ENCODE measurements around the gene SURF6.

The SURF6 gene

DNA sequence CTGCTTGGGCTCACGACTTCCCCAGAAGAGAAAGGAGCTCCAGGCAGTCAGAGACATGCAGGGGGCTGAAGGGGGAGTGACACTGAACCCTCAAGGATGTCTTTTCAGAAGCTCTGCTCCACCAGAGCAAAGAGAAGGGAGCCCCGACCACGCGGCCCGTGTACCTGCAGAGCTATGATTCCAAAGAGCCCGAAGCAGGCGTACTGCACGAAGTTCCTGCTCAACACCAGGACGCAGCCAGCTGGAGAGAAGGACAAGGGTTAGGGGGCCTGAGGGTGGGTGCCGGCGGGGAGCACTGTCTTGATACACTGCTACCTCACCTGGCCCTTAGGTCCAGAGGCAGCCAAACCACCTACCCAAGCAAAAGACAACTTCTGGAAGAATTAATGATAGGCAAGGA, 30.4 kb upstream of the SURF6 start:
- Histone ChIP-seq H3K27ac (ENCODE audit: low read length) (no peak overlapping the region), H3K9me3 (ENCODE audit: insufficient read depth, low read depth, low read length) (no peaks in the 10 kb centered on the region), H3K36me3 (ENCODE audit: insufficient read depth, low read depth, low read length) (peaks cover 95% of the 10 kb centered on the region), H3K9ac (ENCODE audit: low read depth, low read length) (no peak overlapping the region), H3K27me3 (ENCODE audit: insufficient read depth, low read length) (no peaks in the 10 kb centered on the region), H3K4me1 (ENCODE audit: insufficient read depth, low read length) (no peaks in the 10 kb centered on the region), H3K4me3 (ENCODE audit: low read length) (no peak overlapping the region)

DNA sequence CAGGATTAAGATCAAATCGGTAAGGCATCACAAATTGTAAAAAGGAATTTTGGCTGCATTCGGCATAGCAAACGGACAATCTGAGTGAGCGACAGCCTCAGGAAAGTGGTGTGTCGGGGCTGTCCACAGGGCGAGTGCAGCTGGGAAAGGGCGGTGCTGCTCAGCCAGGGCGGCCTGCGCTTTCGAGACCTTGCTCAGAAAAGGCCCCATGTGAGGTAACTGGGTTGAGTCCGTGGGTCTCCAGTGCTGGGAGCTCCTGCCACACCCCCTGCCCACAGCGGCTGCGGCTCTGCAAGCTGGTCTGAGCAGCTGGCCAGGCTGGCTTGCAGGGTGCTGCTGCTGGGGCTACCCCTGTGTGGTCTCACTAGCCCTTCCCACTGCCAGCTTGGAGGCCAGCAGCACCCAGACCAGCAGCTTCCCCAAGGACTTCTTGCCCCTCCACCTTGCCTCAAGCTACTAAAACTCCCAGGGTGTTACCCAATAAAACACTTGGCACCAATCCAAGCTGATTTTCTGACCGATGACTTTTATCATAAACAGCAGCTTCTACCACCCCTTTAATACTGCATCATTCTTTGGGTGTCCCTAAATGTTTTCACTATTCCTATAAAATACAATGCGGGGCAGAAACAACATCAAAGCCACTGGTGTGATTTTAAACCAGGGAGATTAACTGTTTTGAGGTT, 26.5 kb upstream of the SURF6 start:
- Histone ChIP-seq H3K36me3 (ENCODE audit: insufficient read depth, low read depth, low read length) (peaks cover 91% of the 10 kb centered on the region), H3K9me3 (ENCODE audit: insufficient read depth, low read depth, low read length) (no peaks in the 10 kb centered on the region), H3K27ac (ENCODE audit: low read length) (no peak overlapping the region), H3K9ac (ENCODE audit: low read depth, low read length) (no peak overlapping the region), H3K4me3 (ENCODE audit: low read length) (no peak overlapping the region), H3K27me3 (ENCODE audit: insufficient read depth, low read length) (no peaks in the 10 kb centered on the region), H3K4me1 (ENCODE audit: insufficient read depth, low read length) (no peaks in the 10 kb centered on the region)

DNA sequence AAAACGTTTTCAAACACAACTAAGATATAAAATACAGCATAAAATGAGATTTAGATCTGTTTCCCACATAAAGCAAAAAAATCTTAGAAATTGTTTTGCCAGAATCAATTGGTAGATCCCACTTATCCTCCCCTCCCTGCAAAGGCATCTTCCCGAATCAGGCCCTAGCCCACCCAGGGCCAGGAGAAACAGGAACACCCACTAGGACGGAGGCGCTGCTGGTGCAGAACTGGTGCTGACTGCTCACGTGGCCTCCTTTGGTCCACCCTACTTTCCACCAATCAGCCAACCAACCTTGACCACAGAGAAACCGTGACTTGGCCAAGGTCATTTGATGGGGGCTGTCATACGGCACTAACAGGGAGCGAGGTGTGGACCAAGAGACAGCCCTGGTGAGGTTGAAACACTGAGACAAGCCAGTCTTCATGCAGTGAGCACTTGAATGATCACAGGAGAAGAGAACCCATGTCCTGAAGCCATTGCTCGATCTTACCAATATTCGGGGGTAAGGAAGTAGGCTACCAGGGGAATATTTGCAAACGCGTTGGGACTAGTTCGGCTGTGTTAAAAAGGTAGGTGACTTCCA, 25.6 kb upstream of the SURF6 start:
- no peaks in the 10 kb centered on the region for H3K27me3 ChIP-seq (ENCODE audit: insufficient read depth, low read length)
- H3K9ac ChIP-seq (ENCODE audit: low read depth, low read length), result no peak overlapping the region
- H3K4me3 ChIP-seq (ENCODE audit: low read length), result no peak overlapping the region
- no peak overlapping the region for H3K27ac ChIP-seq (ENCODE audit: low read length)
- no peaks in the 10 kb centered on the region for H3K9me3 ChIP-seq (ENCODE audit: insufficient read depth, low read depth, low read length)
- H3K36me3 ChIP-seq (ENCODE audit: insufficient read depth, low read depth, low read length), result peaks cover 83% of the 10 kb centered on the region
- no peaks in the 10 kb centered on the region for H3K4me1 ChIP-seq (ENCODE audit: insufficient read depth, low read length)

DNA sequence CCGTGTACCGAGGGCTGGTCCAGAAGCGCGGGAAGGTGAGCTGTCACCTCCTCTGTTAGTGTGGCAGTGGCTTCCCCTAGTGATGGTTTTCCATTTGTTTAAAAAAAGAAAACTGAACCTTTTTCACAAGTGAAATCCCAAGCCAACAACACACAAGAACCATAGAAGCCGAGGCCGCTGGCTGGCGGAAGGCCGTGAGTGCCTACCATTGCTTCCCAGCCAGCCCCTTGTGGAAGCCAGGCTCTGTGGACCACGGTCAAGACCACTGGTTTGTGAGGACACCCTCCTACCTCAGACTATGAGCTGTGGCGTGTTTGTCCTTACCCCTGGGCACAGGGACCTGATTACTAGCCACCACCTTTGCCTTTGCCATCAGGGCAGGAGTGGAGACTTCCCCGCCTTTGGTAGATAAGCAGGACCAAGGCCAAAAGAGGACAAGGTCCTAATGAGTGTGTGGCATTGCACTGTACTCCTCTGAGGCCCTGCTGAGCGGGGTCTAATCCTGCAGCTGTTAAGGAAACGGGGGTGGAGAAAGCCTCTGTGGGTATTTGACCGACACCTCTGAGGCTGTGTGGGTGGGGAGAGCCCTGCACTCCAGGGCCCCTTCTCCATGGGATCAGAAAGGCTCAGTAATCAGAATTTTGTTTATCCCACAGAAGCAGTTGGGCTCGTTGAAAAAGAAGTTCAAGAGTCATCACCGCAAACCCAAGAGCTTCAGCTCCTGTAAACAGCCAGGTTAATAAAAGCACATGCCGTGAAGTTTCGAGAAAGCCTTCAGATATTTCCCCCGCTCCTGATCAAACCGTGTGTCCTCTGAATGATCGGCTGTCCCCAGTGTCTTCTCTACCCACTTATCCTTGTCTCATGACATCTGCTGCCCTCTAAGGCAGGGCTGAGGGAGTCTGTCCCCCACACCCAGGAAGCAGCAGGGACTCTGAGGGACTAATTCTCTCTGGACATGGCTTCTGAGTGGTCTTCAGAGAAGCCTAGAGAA, 24.7 kb upstream of the SURF6 start:
- Histone ChIP-seq H3K27me3 (ENCODE audit: insufficient read depth, low read length) (no peaks in the 10 kb centered on the region), H3K27ac (ENCODE audit: low read length) (no peak overlapping the region), H3K36me3 (ENCODE audit: insufficient read depth, low read depth, low read length) (peaks cover 74% of the 10 kb centered on the region), H3K4me3 (ENCODE audit: low read length) (no peak overlapping the region), H3K9ac (ENCODE audit: low read depth, low read length) (no peak overlapping the region), H3K9me3 (ENCODE audit: insufficient read depth, low read depth, low read length) (no peaks in the 10 kb centered on the region), H3K4me1 (ENCODE audit: insufficient read depth, low read length) (no peaks in the 10 kb centered on the region)

DNA sequence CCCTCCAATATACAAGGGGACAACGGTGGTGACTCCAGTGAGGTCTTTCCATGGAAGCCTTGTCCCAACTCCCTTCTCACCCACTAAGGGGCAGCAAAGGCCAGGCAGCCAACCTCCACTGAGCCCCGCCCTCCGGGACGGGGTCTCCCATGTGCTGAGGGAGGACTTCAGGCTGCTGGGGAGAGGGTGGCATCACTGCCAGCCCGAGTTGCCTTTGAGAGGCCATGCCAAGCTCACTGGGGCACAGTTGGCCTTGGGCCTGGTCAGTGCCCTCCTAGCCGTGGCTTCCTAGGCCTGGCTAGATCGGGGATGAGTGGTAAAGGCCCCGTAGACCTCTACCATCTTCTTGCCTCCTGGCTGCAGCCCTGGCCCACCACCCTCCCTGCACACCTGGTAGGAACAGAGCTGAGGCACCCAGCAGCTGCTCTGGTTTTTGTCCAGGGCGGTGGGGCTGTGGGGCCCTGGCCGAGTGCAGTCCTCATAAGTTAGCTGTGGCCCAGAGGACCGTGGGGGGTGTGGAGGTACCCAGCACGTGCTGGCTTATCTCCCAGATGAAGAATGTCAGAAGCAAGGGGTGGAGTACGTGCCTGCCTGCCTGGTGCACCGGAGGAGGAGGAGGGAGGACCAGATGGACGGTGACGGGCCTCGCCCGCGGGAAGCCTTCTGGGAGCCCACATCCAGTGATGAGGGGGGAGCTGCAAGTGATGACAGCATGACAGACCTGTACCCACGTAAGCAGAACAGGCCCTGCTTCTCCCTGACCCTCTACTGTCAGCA, 23.6 kb upstream of the SURF6 start:
- Histone ChIP-seq H3K9ac (ENCODE audit: low read depth, low read length) (no peak overlapping the region), H3K4me1 (ENCODE audit: insufficient read depth, low read length) (no peaks in the 10 kb centered on the region), H3K27me3 (ENCODE audit: insufficient read depth, low read length) (no peaks in the 10 kb centered on the region), H3K27ac (ENCODE audit: low read length) (no peak overlapping the region), H3K9me3 (ENCODE audit: insufficient read depth, low read depth, low read length) (no peaks in the 10 kb centered on the region), H3K4me3 (ENCODE audit: low read length) (no peak overlapping the region), H3K36me3 (ENCODE audit: insufficient read depth, low read depth, low read length) (peaks cover 63% of the 10 kb centered on the region)

DNA sequence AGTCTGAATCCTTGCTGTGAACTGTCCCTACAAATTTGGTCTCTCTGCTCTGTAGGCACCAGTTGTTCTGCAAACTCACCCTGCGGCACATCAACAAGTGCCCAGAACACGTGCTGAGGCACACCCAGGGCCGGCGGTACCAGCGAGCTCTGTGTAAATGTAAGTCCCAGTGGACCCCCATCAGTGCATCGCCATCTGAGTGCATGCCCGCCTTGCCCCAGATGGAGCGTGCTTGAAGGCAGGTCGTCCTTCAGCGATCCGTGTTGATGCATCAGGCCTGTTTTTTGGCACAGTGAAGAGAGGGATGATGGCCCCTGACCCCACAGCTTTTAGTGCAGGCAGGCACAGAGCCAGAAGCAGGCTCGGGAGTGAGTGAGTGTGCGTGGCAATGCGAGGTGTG, 21.7 kb upstream of the SURF6 start:
- H3K4me1 ChIP-seq (ENCODE audit: insufficient read depth, low read length), result no peaks in the 10 kb centered on the region
- peaks cover 57% of the 10 kb centered on the region for H3K36me3 ChIP-seq (ENCODE audit: insufficient read depth, low read depth, low read length)
- H3K4me3 ChIP-seq (ENCODE audit: low read length), result peak overlapping the region; percentile 97; the same call in 1 of the 2 replicates
- H3K27me3 ChIP-seq (ENCODE audit: insufficient read depth, low read length), result no peaks in the 10 kb centered on the region
- peak overlapping the region; percentile 79; the same call in 1 of the 2 replicates for H3K9ac ChIP-seq (ENCODE audit: low read depth, low read length)
- no peak overlapping the region for H3K27ac ChIP-seq (ENCODE audit: low read length)
- no peaks in the 10 kb centered on the region for H3K9me3 ChIP-seq (ENCODE audit: insufficient read depth, low read depth, low read length)

DNA sequence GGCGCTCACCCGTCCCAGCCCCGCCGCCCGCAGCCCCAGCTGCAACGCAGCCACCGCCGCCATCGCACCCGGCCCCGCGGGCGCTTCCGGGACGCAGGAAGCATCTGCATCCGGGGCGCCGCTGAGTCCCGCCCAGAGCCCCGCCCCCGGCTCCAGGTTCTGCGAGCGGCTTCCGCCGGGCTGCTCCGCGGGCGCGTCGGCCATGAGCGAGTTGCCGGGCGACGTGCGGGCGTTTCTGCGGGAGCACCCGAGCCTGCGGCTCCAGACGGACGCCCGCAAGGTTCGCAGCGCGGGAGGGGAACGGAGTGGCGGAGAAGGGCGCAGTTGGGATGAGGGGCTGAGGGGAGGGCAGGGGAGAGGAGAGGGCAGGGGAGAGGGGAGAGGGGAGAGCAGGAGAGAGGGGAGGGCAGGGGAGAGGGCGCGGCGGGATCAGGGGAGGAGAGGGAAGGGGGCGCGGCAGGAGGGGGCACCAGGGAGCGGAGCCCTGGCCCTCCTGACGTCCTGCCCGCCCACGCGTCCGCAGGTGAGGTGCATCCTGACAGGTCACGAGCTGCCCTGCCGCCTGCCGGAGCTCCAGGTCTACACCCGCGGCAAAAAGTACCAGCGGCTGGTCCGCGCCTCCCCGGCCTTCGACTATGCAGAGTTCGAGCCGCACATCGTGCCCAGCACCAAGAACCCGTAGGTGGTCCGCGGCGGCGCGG, 20.6 kb upstream of the SURF6 start, which contains the start of the genes SURF1 and SURF2:
TSS of gene SURF1 (minus strand) at position 97 of the 701 bp plus-strand sequence. CDS start at position 63, 34 bp downstream.
TSS of gene SURF2 (plus strand) at position 160 of the 701 bp plus-strand sequence. CDS start at position 203, 43 bp downstream.
- Histone ChIP-seq H3K9ac (ENCODE audit: low read depth, low read length) (peak within 1 kb of the TSS; percentile 94), H3K36me3 (ENCODE audit: insufficient read depth, low read depth, low read length) (peaks cover 57% of the 10 kb centered on the region), H3K4me3 (ENCODE audit: low read length) (peak within 1 kb of the TSS; percentile 97)

DNA sequence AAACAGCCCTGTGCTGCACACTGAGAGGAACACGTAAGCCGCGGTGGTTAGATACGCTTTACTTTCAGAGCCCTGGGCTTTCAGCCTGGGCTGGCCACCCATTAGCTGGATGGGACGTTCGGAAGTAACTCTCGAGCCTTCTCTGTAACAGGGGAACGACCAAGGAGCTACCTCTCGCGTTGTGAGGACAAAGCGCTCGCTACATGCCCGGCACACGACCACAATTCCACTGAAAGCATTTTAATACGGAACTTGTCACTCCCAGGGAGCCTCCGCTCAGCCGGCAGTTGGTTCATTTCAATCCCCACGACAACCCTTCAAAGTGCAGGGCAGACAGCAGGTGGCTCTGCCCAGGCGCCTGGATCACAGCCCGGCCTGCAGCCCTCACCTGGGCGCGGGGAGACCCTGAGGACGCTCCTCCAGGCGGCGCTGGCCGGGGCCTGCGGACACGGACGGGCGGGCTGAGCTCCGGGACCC, 19.9 kb upstream of the SURF6 start:
- H3K36me3 ChIP-seq (ENCODE audit: insufficient read depth, low read depth, low read length), result peaks cover 57% of the 10 kb centered on the region
- H3K4me1 ChIP-seq (ENCODE audit: insufficient read depth, low read length), result no peaks in the 10 kb centered on the region
- no peak overlapping the region for H3K27ac ChIP-seq (ENCODE audit: low read length)
- H3K27me3 ChIP-seq (ENCODE audit: insufficient read depth, low read length), result no peaks in the 10 kb centered on the region
- H3K9ac ChIP-seq (ENCODE audit: low read depth, low read length), result peak overlapping the region; percentile 94
- H3K9me3 ChIP-seq (ENCODE audit: insufficient read depth, low read depth, low read length), result no peaks in the 10 kb centered on the region
- peak overlapping the region; percentile 97 for H3K4me3 ChIP-seq (ENCODE audit: low read length)

More for the DNA sequence above, 20.6 kb upstream of the SURF6 start, which contains the start of the genes SURF1 and SURF2:
- Histone ChIP-seq H3K27ac (ENCODE audit: low read length) (no peak within 1 kb of the TSS), H3K27me3 (ENCODE audit: insufficient read depth, low read length) (no peaks in the 10 kb centered on the region), H3K9me3 (ENCODE audit: insufficient read depth, low read depth, low read length) (no peaks in the 10 kb centered on the region), H3K4me1 (ENCODE audit: insufficient read depth, low read length) (no peaks in the 10 kb centered on the region)

DNA sequence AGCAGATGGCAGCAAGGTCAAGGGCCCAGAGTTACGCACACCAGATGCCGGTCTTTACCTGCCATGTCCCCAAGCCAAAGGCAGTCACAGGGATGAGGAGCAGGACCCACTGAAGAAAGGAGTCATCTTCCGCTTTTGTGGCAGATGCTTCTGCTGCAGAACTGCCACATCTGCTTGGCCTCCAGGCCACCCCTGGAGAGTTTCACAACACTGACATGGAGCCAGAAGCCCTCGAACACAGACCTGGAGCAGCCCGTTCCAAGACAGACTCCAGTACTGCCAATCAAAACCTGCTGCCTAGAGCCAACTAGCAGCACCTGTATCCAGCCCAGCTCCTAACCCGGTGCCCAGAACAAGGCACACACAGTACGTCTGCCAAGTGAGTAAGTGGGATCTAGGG, 18.8 kb upstream of the SURF6 start:
- H3K4me3 ChIP-seq (ENCODE audit: low read length), result no peak overlapping the region

DNA sequence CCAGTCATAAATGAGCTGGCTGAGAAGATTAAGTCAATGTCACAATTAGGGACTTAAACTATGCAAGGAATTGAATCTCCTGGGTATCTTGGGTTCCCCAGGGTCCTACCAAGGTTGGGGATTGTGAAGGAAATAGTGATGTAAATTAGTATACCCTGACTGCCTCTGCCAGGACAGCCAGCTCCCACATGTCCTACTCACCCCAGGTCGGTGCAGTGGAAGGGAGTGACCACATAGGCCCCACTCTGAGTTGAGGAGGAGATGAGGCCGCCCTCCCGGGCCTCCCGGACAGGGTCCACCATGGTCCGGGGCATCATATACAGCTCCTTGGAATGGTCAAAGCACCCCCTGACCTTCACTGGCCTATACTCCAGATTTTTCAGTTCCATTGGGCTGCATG, 17.6 kb upstream of the SURF6 start:
- Histone ChIP-seq H3K36me3 (ENCODE audit: insufficient read depth, low read depth, low read length) (peaks cover 64% of the 10 kb centered on the region), H3K4me3 (ENCODE audit: low read length) (no peak overlapping the region), H3K27me3 (ENCODE audit: insufficient read depth, low read length) (no peaks in the 10 kb centered on the region), H3K9me3 (ENCODE audit: insufficient read depth, low read depth, low read length) (no peaks in the 10 kb centered on the region), H3K27ac (ENCODE audit: low read length) (no peak overlapping the region), H3K9ac (ENCODE audit: low read depth, low read length) (no peak overlapping the region), H3K4me1 (ENCODE audit: insufficient read depth, low read length) (no peaks in the 10 kb centered on the region)

More for the DNA sequence above, 18.8 kb upstream of the SURF6 start:
- no peak overlapping the region for H3K27ac ChIP-seq (ENCODE audit: low read length)
- no peaks in the 10 kb centered on the region for H3K4me1 ChIP-seq (ENCODE audit: insufficient read depth, low read length)
- H3K9me3 ChIP-seq (ENCODE audit: insufficient read depth, low read depth, low read length), result no peaks in the 10 kb centered on the region
- H3K9ac ChIP-seq (ENCODE audit: low read depth, low read length), result no peak overlapping the region
- peaks cover 57% of the 10 kb centered on the region for H3K36me3 ChIP-seq (ENCODE audit: insufficient read depth, low read depth, low read length)
- no peaks in the 10 kb centered on the region for H3K27me3 ChIP-seq (ENCODE audit: insufficient read depth, low read length)

Measured in iPS-20b (cell line).